ENCODE results near the gene ANKFY1.

ANKFY1 gene, protein sequence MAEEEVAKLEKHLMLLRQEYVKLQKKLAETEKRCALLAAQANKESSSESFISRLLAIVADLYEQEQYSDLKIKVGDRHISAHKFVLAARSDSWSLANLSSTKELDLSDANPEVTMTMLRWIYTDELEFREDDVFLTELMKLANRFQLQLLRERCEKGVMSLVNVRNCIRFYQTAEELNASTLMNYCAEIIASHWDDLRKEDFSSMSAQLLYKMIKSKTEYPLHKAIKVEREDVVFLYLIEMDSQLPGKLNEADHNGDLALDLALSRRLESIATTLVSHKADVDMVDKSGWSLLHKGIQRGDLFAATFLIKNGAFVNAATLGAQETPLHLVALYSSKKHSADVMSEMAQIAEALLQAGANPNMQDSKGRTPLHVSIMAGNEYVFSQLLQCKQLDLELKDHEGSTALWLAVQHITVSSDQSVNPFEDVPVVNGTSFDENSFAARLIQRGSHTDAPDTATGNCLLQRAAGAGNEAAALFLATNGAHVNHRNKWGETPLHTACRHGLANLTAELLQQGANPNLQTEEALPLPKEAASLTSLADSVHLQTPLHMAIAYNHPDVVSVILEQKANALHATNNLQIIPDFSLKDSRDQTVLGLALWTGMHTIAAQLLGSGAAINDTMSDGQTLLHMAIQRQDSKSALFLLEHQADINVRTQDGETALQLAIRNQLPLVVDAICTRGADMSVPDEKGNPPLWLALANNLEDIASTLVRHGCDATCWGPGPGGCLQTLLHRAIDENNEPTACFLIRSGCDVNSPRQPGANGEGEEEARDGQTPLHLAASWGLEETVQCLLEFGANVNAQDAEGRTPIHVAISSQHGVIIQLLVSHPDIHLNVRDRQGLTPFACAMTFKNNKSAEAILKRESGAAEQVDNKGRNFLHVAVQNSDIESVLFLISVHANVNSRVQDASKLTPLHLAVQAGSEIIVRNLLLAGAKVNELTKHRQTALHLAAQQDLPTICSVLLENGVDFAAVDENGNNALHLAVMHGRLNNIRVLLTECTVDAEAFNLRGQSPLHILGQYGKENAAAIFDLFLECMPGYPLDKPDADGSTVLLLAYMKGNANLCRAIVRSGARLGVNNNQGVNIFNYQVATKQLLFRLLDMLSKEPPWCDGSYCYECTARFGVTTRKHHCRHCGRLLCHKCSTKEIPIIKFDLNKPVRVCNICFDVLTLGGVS

DNA sequence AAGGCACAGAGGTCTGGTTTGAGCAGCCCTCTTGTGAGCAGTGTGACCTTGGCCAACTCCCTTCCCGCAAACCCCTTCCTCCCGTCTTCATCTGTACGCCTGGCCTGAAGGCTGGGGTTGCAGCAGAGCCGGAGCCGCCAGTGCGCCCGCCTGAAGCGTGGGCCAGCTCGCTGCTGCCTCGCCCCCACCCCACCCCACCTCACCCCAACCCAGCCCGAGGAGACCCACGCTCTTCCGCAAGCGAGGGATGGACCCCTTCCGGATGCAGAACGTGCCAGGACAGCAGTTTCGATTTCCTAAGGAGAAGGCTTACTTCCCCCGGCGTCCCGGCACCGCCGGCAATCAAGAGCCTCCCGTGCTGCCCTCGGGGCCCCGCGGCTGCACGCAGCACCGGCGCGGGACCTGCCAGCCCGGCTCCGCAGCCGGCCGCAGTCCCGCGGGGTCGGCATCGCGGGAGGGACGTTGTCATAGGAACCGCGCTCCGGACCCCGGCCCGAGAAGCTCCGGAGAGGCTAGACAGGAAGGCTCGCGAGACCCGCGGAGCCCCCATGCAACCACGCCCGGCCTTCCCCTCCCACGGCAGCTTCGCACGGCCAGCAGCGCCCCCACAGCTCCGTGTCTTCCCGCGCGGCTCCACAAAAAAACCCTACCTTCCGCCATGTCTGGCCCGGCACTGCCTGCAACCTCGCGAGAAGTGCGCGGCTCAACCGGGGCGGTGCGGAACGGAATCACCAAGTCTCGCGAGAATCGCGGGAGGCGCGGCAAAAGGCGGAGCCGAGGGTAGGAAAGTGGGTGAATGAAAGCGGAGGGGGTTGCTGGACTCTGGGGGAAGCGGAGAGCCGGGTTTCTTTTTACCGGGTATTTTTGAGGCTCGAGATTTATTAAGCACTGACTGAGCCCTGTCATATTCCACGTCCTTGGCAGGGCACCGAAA lies at the start of gene ANKFY1:
Gene ANKFY1, minus strand, starts transcription at position 698 of the 934 bp plus-strand sequence. Its CDS starts 38 bp downstream, at position 660.
- Histone ChIP-seq H3K4me3 (ENCODE audit: low read depth, low read length) (peak within 1 kb of the TSS; percentile 78), H3K36me3 (peaks cover 34% of the 10 kb centered on the region), H3K9me3 (ENCODE audit: severe bottlenecking) (peaks cover 12% of the 10 kb centered on the region), H3K27me3 (ENCODE audit: insufficient read depth, low read depth, severe bottlenecking) (no peaks in the 10 kb centered on the region), H3K27ac (peak within 1 kb of the TSS; percentile 89)
- peak; percentile 96 for DNase-seq
- TF ChIP-seq, protein P1, sequence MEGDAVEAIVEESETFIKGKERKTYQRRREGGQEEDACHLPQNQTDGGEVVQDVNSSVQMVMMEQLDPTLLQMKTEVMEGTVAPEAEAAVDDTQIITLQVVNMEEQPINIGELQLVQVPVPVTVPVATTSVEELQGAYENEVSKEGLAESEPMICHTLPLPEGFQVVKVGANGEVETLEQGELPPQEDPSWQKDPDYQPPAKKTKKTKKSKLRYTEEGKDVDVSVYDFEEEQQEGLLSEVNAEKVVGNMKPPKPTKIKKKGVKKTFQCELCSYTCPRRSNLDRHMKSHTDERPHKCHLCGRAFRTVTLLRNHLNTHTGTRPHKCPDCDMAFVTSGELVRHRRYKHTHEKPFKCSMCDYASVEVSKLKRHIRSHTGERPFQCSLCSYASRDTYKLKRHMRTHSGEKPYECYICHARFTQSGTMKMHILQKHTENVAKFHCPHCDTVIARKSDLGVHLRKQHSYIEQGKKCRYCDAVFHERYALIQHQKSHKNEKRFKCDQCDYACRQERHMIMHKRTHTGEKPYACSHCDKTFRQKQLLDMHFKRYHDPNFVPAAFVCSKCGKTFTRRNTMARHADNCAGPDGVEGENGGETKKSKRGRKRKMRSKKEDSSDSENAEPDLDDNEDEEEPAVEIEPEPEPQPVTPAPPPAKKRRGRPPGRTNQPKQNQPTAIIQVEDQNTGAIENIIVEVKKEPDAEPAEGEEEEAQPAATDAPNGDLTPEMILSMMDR (IDR thresholded peaks at IDR 0.05; ENCODE audit: low read depth, low read length) = peak; percentile 32

DNA sequence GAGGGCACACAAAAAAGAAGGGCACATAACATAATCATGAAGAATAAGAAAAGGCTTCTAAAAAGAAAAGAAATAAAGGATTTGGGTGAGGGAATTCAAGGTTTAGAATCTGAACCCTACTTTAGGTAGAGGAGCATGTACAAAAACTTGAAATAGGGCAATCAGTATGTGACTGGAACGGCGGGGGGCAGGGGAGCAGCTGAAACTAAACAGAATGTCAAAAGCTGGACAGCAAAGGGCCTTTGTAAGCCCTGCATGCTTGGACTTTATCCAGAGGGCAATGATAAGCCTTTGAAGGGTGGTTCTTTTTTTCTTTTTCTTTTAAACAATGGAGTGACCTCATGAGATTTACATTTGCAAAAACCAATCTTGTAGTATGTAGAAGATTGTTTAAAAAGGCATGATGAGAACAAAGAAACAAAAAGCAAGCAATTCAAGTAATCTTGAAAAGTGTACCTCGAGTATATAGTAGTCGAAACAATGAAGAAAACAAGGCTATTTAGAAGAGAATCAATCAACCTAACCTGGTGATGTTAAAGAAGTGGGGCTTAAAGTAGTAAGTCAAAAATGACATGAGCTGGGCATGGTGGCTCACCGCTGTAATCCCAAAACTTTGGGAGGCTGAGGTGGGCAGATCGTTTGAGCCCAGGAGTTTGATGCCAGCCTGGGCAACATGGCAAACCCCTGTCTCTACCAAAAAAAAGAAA lies 46.7 kb upstream of the ANKFY1 start:
- peaks cover 12% of the 10 kb centered on the region for H3K36me3 ChIP-seq
- no peak for DNase-seq
- H3K27me3 ChIP-seq (ENCODE audit: insufficient read depth, low read depth, severe bottlenecking) = no peaks in the 10 kb centered on the region
- TF ChIP-seq, protein P1 (IDR thresholded peaks at IDR 0.05; ENCODE audit: low read depth, low read length) = no peak
- no peak overlapping the region for H3K4me3 ChIP-seq (ENCODE audit: low read depth, low read length)
- no peaks in the 10 kb centered on the region for H3K9me3 ChIP-seq (ENCODE audit: severe bottlenecking)
- H3K27ac ChIP-seq = no peak overlapping the region

DNA sequence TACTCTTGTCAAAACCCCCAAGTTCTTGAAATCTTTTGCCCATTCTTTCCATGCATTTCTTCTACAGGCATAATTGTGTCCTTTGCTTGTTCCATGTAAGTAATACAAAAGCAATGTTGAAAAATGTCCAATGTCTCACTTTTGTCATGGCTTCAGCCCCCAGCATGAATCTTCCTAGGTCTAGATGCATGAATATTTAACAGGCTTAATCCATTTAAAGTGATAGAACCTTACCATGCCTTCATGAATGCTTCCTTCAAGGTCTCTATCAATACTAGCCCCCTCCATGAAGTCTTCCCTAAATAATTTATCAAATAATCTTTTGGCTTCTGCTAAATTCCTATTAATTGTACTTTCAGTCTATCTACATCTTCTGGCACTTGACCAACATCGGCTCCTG lies 46.1 kb upstream of the ANKFY1 start:
- Histone ChIP-seq H3K9me3 (ENCODE audit: severe bottlenecking) (no peaks in the 10 kb centered on the region), H3K27me3 (ENCODE audit: insufficient read depth, low read depth, severe bottlenecking) (no peaks in the 10 kb centered on the region), H3K27ac (no peak overlapping the region), H3K4me3 (ENCODE audit: low read depth, low read length) (no peak overlapping the region), H3K36me3 (peaks cover 15% of the 10 kb centered on the region)
- TF ChIP-seq, protein P1 (IDR thresholded peaks at IDR 0.05; ENCODE audit: low read depth, low read length) = no peak
- no peak for DNase-seq

DNA sequence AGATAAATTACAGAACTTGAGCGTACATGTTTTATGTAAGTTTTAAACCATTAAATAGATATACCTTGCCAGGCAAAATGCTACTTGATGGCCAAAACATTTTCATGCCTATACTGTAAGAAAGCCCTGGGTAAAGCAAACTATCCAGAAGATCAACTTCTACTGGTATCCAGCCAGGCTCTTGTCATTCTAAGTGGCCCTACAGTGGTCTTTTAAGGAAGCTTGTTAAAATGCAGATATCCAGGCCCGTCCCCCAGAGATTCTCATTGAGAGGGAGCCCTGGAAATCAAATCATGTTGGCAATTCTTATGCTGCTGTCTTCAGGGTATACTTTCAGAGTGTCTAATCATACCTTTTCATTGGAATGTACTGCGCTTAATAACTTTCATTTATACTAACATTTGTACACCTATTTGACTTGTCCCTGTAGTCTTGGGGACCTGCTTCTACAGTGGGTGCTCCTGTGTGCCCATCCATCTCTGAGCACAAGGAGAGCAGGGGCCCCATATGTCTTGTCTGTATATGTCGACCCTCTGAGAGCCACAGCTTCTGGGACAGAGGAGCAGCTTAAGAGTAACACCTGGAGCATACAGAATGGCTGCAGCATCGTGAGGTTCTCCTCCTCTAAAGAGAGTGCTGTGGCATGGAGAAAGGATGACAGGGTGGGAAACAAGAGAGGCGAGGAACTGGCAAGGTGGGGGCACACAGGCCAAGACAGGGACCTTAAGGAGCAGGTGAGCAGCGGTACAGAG lies 43.6 kb upstream of the ANKFY1 start:
- Histone ChIP-seq H3K27me3 (ENCODE audit: insufficient read depth, low read depth, severe bottlenecking) (no peaks in the 10 kb centered on the region), H3K9me3 (ENCODE audit: severe bottlenecking) (no peaks in the 10 kb centered on the region), H3K36me3 (peaks cover 29% of the 10 kb centered on the region), H3K27ac (no peak overlapping the region), H3K4me3 (ENCODE audit: low read depth, low read length) (no peak overlapping the region)
- TF ChIP-seq, protein P1 (IDR thresholded peaks at IDR 0.05; ENCODE audit: low read depth, low read length) = no peak
- DNase-seq = no peak
